Fibroblast of skin of left biceps (primary cell): ENCODE results near the gene MOCOS.
"Not testable (repeated sequence)": the region's sequence is repeated elsewhere in the genome, so short reads cannot be mapped to it uniquely, and the experiment has no call there.

Experiments
- DNase-seq, 2 experiments: peaks; one replicate each; pipeline ENCODE4 v3.0.0-alpha.2; 2013; ENCODE audit warnings: low read depth in 2 of 2

The MOCOS gene

GRCh38 chr18:36187193-36187825 is at the start of gene MOCOS:
Gene MOCOS (plus strand): TSS chr18:36187497. CDS start chr18:36187540, 43 bp downstream.
- DNase-seq = no peak

GRCh38 chr18:36139245-36139644 is 48.1 kb upstream of the MOCOS start:
- DNase-seq = no peak

- DNase-seq = no peak
Measured at GRCh38 chr18:36141576-36141975, 45.7 kb upstream of the MOCOS start.

- no peak for DNase-seq
Measured at GRCh38 chr18:36142751-36143150, 44.5 kb upstream of the MOCOS start.

- DNase-seq = no peak
Measured at GRCh38 chr18:36143391-36143790, 43.9 kb upstream of the MOCOS start.

- no peak for DNase-seq
Measured at GRCh38 chr18:36149514-36150289, 37.6 kb upstream of the MOCOS start.

GRCh38 chr18:36152781-36153180 is 34.5 kb upstream of the MOCOS start:
- DNase-seq = no peak

- peak; percentile 90 to 92 for DNase-seq
Measured at GRCh38 chr18:36153203-36153602, 34.1 kb upstream of the MOCOS start.

GRCh38 chr18:36153771-36154170 is 33.5 kb upstream of the MOCOS start:
- no peak for DNase-seq

- DNase-seq = no peak
Measured at GRCh38 chr18:36155851-36156757, 31.2 kb upstream of the MOCOS start.

- DNase-seq = no peak
Measured at GRCh38 chr18:36157441-36157840, 29.9 kb upstream of the MOCOS start.

- DNase-seq = peak; percentile 49 to 62
Measured at GRCh38 chr18:36158266-36158867, 28.9 kb upstream of the MOCOS start.

- DNase-seq = no peak
Measured at GRCh38 chr18:36160959-36161371, 26.3 kb upstream of the MOCOS start.

- no peak for DNase-seq
Measured at GRCh38 chr18:36162981-36163380, 24.3 kb upstream of the MOCOS start.

- DNase-seq = no peak
Measured at GRCh38 chr18:36167692-36168218, 19.5 kb upstream of the MOCOS start.

- not testable (repeated sequence) for DNase-seq
Measured at GRCh38 chr18:36168296-36168695, 19.0 kb upstream of the MOCOS start.

- no peak for DNase-seq
Measured at GRCh38 chr18:36169938-36170337, 17.4 kb upstream of the MOCOS start.

- DNase-seq = no peak
Measured at GRCh38 chr18:36175481-36175880, 11.8 kb upstream of the MOCOS start.

GRCh38 chr18:36176177-36176584 is 11.1 kb upstream of the MOCOS start:
- no peak for DNase-seq

- DNase-seq = no peak
Measured at GRCh38 chr18:36176711-36177110, 10.6 kb upstream of the MOCOS start.

- no peak for DNase-seq
Measured at GRCh38 chr18:36177913-36178312, 9.4 kb upstream of the MOCOS start.
